Endothelial cell of umbilical vein (primary cell): ENCODE measurements around the gene METTL15. TPM values are rescaled to one million over a fixed set of nuclear protein-coding genes. Genes with fewer than 3 reads are reported as not detected.

Experiments used
- BruUV-seq: library from RNA; stranded (reverse); fragments of 400-500 nt; replicated peaks from 2 replicates; lab custom pipeline; 2021; lab: Mats Ljungman, UMichigan
- CTCF ChIA-PET: fragments of 300-600, 350-600 bp; sonication (Branson Sonifier 250); formaldehyde crosslinking; loops from one replicate; lab custom pipeline; 2021; ENCODE audit warnings: antibody characterized with exemption, inconsistent platforms; lab: Charles Lee
- POLR2A ChIA-PET: fragments of 300-600, 350-600 bp; sonication (Branson Sonifier 250); formaldehyde crosslinking; loops from one replicate; lab custom pipeline; 2021; ENCODE audit warnings: antibody characterized with exemption, inconsistent platforms; lab: Charles Lee
- DNase-seq: peaks from one replicate; pipeline ENCODE4 v3.0.0-alpha.2; 2011; ENCODE audit warnings: low read depth, low spot score
- FAIRE-seq: peaks from 2 replicates; lab custom pipeline; 2011; peaks lifted over from hg19 to GRCh38; lab: Jason Lieb, UNC
- H2AFZ ChIP-seq: 2 replicates; pipeline ENCODE4 v1.6.0; 2012; ENCODE audit warnings: low read depth, low read length, control low read depth, inconsistent platforms
- H3K27ac ChIP-seq: 2 replicates; pipeline ENCODE4 v1.5.1; 2011; ENCODE audit warnings: low read depth, mild to moderate bottlenecking, control low read depth, low read length, moderate library complexity; ENCODE audit not compliant: insufficient read depth
- H3K27me3 ChIP-seq, 2 experiments: 2 replicates each; pipeline versions ENCODE4 v1.6.0 to v1.6.1; 2011; ENCODE audit warnings: low read length in 2 of 2, mixed read lengths in 1 of 2; ENCODE audit not compliant: control insufficient read depth in 2 of 2, insufficient read depth in 2 of 2
- H3K36me3 ChIP-seq, 2 experiments: 2 replicates in 1 of 2; 3 replicates in 1 of 2; pipeline ENCODE4 v1.5.1; 2011; ENCODE audit warnings: low read length in 2 of 2, mild to moderate bottlenecking in 1 of 2, moderate library complexity in 1 of 2; ENCODE audit not compliant: control insufficient read depth in 2 of 2, insufficient read depth in 2 of 2; ENCODE audit errors: extremely low read depth in 1 of 2
- H3K4me1 ChIP-seq: 3 replicates; pipeline ENCODE4 v1.5.1; 2011; ENCODE audit warnings: mild to moderate bottlenecking, low read length; ENCODE audit not compliant: control insufficient read depth, insufficient read depth; ENCODE audit errors: extremely low read depth
- H3K4me2 ChIP-seq: 2 replicates; pipeline ENCODE4 v1.6.1; 2011; ENCODE audit warnings: low read length, control low read depth, mixed read lengths; ENCODE audit not compliant: insufficient read depth
- H3K4me3 ChIP-seq, 3 experiments: fragments of 200-600 bp in 1 of 3; sonication (generic), shearing (Covaris generic) in 1 of 3; replicated peaks in 1 of 3; 2 replicates each; pipeline ENCODE4 v1.5.1; 2011 to 2016; ENCODE audit warnings: control low read depth in 3 of 3, low read length in 3 of 3, mild to moderate bottlenecking in 2 of 3, inconsistent platforms in 1 of 3, low read depth in 1 of 3, moderate library complexity in 1 of 3; ENCODE audit not compliant: insufficient read depth in 1 of 3
- H3K79me2 ChIP-seq: 2 replicates; pipeline ENCODE4 v1.6.0; 2012; ENCODE audit warnings: low read length, inconsistent platforms; ENCODE audit not compliant: control insufficient read depth, insufficient read depth
- H3K9ac ChIP-seq: replicated peaks from 2 replicates; pipeline ENCODE3; 2011; ENCODE audit warnings: low read length, control low read depth; ENCODE audit not compliant: insufficient read depth; ENCODE audit errors: extremely low read depth
- H3K9me1 ChIP-seq: replicated peaks from 3 replicates; pipeline ENCODE4 v1.6.0; 2011; ENCODE audit warnings: mild to moderate bottlenecking, low read length; ENCODE audit not compliant: control insufficient read depth, insufficient read depth; ENCODE audit errors: extremely low read depth
- H3K9me3 ChIP-seq: replicated peaks from 2 replicates; pipeline ENCODE4 v1.5.1; 2012; ENCODE audit warnings: low read length, inconsistent platforms; ENCODE audit not compliant: control insufficient read depth, insufficient read depth
- H4K20me1 ChIP-seq: replicated peaks from 2 replicates; pipeline ENCODE3; 2011; ENCODE audit warnings: mild to moderate bottlenecking, low read length; ENCODE audit not compliant: control insufficient read depth, insufficient read depth; ENCODE audit errors: extremely low read depth
- CTCF ChIP-seq, 2 donors: IDR thresholded peaks; 1 replicate in 1 of 2; 2 replicates in 1 of 2; pipeline ENCODE4 v1.5.1; 2011; ENCODE audit warnings: low read length in 2 of 2, mild to moderate bottlenecking in 2 of 2, moderate library complexity in 2 of 2, control low read depth in 1 of 2, inconsistent platforms in 1 of 2, low read depth in 1 of 2; ENCODE audit not compliant: insufficient read depth in 1 of 2; ENCODE audit errors: extremely low read depth in 1 of 2
- EZH2 ChIP-seq: IDR thresholded peaks from 2 replicates; pipeline ENCODE4 v1.6.1; 2012; ENCODE audit warnings: borderline replicate concordance, low read depth, mild to moderate bottlenecking, moderate library complexity, low read length, inconsistent platforms; ENCODE audit not compliant: severe bottlenecking
- FOS ChIP-seq: IDR thresholded peaks from 2 replicates; pipeline ENCODE4 v1.6.1; 2011; ENCODE audit warnings: mild to moderate bottlenecking, low read length, moderate library complexity, borderline replicate concordance; ENCODE audit not compliant: insufficient read depth
- GATA2 ChIP-seq: IDR thresholded peaks from 2 replicates; pipeline ENCODE4 v1.7.0; 2011; ENCODE audit warnings: low read depth, mild to moderate bottlenecking, moderate library complexity, mixed read lengths, low read length; ENCODE audit not compliant: insufficient read length, insufficient read depth
- JUN ChIP-seq: IDR thresholded peaks from 2 replicates; pipeline ENCODE4 v1.6.1; 2011; ENCODE audit warnings: borderline replicate concordance, low read depth; ENCODE audit not compliant: insufficient read length, insufficient read depth
- MAX ChIP-seq: IDR thresholded peaks from 2 replicates; pipeline ENCODE4 v1.6.1; 2011; ENCODE audit not compliant: insufficient read depth, insufficient read length
- MYC ChIP-seq: IDR thresholded peaks from one replicate; pipeline ENCODE4 v1.6.1; 2011; ENCODE audit warnings: mild to moderate bottlenecking, low read depth, low read length
- POLR2A ChIP-seq: IDR thresholded peaks from 2 replicates; pipeline ENCODE4 v1.6.1; 2012; ENCODE audit warnings: low read depth, mild to moderate bottlenecking, control low read depth, low read length
- POLR2AphosphoS5 ChIP-seq: IDR thresholded peaks from 2 replicates; pipeline ENCODE4 v1.6.1; 2012; ENCODE audit warnings: low read depth, mild to moderate bottlenecking, control low read depth, low read length, moderate library complexity; ENCODE audit not compliant: insufficient read depth
- dilution Hi-C: fragments of 300-500 bp; cut with MboI; formaldehyde crosslinking; loops from one replicate; pipeline ENCODE4 v1.15.0; 2019; ENCODE audit warnings: low sequenced_read_pairs; ENCODE audit not compliant: extremely low pct_ligation_motif_present
- intact Hi-C: fragments of 100-400 bp; cut with micrococcal nuclease; formaldehyde crosslinking; loops from one replicate; pipeline ENCODE4 v1.10.0; 2022
- polyA plus RNA-seq, 4 experiments: library from polyadenylated mRNA; depleted of rRNA in 3 of 4; stranded (reverse) in 3 of 4; unstranded in 1 of 4; fragments of >200 nt; gene quantifications; 2 replicates each; pipeline versions ENCODE4 v1.2.1 to v1.2.3, GENCODE V29; 2011 to 2012; ENCODE audit warnings: missing spikeins in 1 of 4
- total RNA-seq: library from RNA; stranded (reverse); gene quantifications from 2 replicates; pipeline ENCODE4 v1.2.3, GENCODE V29; 2021

METTL15 gene
- total and polyA plus RNA-seq, 2 donors (not counting 3 experiments of a cell fraction or from before 2014, with no cell fraction given): 3.2 to 12.1 TPM

- FAIRE-seq: no peak
- no peaks in the 10 kb centered on the region for H3K4me1 ChIP-seq
- H3K9me3 ChIP-seq: no peaks in the 10 kb centered on the region
- no peak overlapping the region for H3K9ac ChIP-seq
- H2AFZ ChIP-seq: no peak overlapping the region
- no peak overlapping the region for H3K27ac ChIP-seq
- H3K79me2 ChIP-seq: no peaks in the 10 kb centered on the region
- H3K9me1 ChIP-seq: no peaks in the 10 kb centered on the region
- no peaks in the 10 kb centered on the region for H3K36me3 ChIP-seq
- no peak for TF ChIP-seq MAX
- no peak for TF ChIP-seq CTCF (IDR thresholded peaks at IDR 0.05; ENCODE audit: extremely low read depth in 1 of 2, insufficient read depth in 1 of 2, low read depth in 1 of 2, low read length in 2 of 2)
- no peak for TF ChIP-seq GATA2
- no peak for TF ChIP-seq JUN
- no peak for TF ChIP-seq POLR2A
- TF ChIP-seq FOS: no peak
- no peak for TF ChIP-seq MYC
- TF ChIP-seq EZH2: no peak
- no peak for TF ChIP-seq POLR2AphosphoS5
- ChIA-PET POLR2A (no interaction called here), CTCF (interaction anchor here (1.7 kb wide), 1 partner anchor 14 kb away, joined by 4 read pairs; no protein-coding TSS in a partner anchor)
- H4K20me1 ChIP-seq: no peaks in the 10 kb centered on the region
- dilution Hi-C loops: no loop called here
- no peak for DNase-seq
- H3K4me3 ChIP-seq: no peak overlapping the region
- intact Hi-C loops: no loop called here
- no peak overlapping the region for H3K4me2 ChIP-seq
- no TSS peak for BruUV-seq
- H3K27me3 ChIP-seq: no peaks in the 10 kb centered on the region
Observed at GRCh38 chr11:28284196-28284595, 176.0 kb downstream of the METTL15 start.
